DOHH2 (cell line): ENCODE results near the gene PRRC1.

Source experiments
- EZH2phosphoT487 ChIP-seq: fragments of 200-600 bp; sonication (generic); IDR thresholded peaks from 2 replicates; pipeline ENCODE4 v1.6.1; 2017; ENCODE audit warnings: borderline replicate concordance, mild to moderate bottlenecking, antibody characterized with exemption, low read length, moderate library complexity, mixed read lengths
- TF ChIP-seq, protein P1 (sequence below): fragments of 200-600 bp; sonication (generic); IDR thresholded peaks from one replicate; pipeline ENCODE4 v1.5.1; 2014; ENCODE audit warnings: antibody characterized with exemption, mild to moderate bottlenecking, low read depth, low read length; ENCODE audit not compliant: poor library complexity, severe bottlenecking

DNA sequence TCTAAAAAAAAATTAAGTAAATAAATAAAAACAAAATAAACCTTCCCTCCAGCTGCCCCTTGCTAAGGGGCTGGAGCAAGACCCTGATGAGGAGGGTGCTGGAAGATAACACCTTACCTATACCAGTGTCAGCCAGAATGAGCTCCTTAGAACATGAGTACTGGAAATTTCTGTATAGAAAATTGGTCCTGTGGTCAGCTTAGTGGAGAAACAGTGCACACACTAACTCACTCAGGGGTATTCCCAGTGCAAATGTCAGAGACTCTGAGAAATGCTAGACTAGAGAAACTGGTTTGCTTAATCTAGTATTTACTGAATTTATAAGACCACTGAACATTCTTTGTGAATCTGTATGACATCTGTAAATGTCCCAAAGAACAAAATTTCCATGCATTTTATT lies 69.4 kb downstream of the PRRC1 start:
- TF ChIP-seq, protein P1, sequence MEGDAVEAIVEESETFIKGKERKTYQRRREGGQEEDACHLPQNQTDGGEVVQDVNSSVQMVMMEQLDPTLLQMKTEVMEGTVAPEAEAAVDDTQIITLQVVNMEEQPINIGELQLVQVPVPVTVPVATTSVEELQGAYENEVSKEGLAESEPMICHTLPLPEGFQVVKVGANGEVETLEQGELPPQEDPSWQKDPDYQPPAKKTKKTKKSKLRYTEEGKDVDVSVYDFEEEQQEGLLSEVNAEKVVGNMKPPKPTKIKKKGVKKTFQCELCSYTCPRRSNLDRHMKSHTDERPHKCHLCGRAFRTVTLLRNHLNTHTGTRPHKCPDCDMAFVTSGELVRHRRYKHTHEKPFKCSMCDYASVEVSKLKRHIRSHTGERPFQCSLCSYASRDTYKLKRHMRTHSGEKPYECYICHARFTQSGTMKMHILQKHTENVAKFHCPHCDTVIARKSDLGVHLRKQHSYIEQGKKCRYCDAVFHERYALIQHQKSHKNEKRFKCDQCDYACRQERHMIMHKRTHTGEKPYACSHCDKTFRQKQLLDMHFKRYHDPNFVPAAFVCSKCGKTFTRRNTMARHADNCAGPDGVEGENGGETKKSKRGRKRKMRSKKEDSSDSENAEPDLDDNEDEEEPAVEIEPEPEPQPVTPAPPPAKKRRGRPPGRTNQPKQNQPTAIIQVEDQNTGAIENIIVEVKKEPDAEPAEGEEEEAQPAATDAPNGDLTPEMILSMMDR, result no peak
- no peak for TF ChIP-seq EZH2phosphoT487
